Dermis blood vessel endothelial cell (primary cell): Measurements from ENCODE around the gene NEGR1. TPM values are rescaled to one million over a fixed set of nuclear protein-coding genes. Genes with fewer than 3 reads are reported as not detected.

Source experiments
- DNase-seq: peaks from one replicate; pipeline ENCODE4 v3.0.0; 2010
- total RNA-seq: library from RNA; depleted of rRNA; stranded (reverse); fragments of >200 nt; gene quantifications from 2 replicates; pipeline ENCODE4 v1.2.3, GENCODE V29; 2014

The NEGR1 gene
- total RNA-seq, 1 donor from 2014 or later, result under 0.01 TPM

GRCh38 chr1:71850515-71850914, 431.8 kb downstream of the NEGR1 start:
- DNase-seq, result no peak

- DNase-seq, result no peak
Measured at GRCh38 chr1:71843012-71843411, 439.3 kb downstream of the NEGR1 start.

- DNase-seq, result no peak
Measured at GRCh38 chr1:71839876-71840275, 442.5 kb downstream of the NEGR1 start.

GRCh38 chr1:71836904-71837303, 445.4 kb downstream of the NEGR1 start:
- no peak for DNase-seq

GRCh38 chr1:71835442-71835813, 446.9 kb downstream of the NEGR1 start:
- no peak for DNase-seq

GRCh38 chr1:71834601-71835441, 447.5 kb downstream of the NEGR1 start:
- DNase-seq, result peak; percentile 2

- DNase-seq, result no peak
Measured at GRCh38 chr1:71831646-71832045, 450.7 kb downstream of the NEGR1 start.

GRCh38 chr1:71829346-71829745, 453.0 kb downstream of the NEGR1 start:
- DNase-seq, result no peak

- no peak for DNase-seq
Measured at GRCh38 chr1:71828431-71829012, 453.8 kb downstream of the NEGR1 start.

GRCh38 chr1:71823708-71824305, 458.5 kb downstream of the NEGR1 start:
- DNase-seq, result no peak

GRCh38 chr1:71817028-71817427, 465.3 kb downstream of the NEGR1 start:
- no peak for DNase-seq

- no peak for DNase-seq
Measured at GRCh38 chr1:71809085-71809484, 473.3 kb downstream of the NEGR1 start.

GRCh38 chr1:71804140-71804539, 478.2 kb downstream of the NEGR1 start:
- no peak for DNase-seq

GRCh38 chr1:71796006-71796405, 486.3 kb downstream of the NEGR1 start:
- no peak for DNase-seq

- DNase-seq, result no peak
Measured at GRCh38 chr1:71792264-71792663, 490.1 kb downstream of the NEGR1 start.

GRCh38 chr1:71788113-71788512, 494.2 kb downstream of the NEGR1 start:
- DNase-seq, result no peak

GRCh38 chr1:71787699-71788098, 494.6 kb downstream of the NEGR1 start:
- no peak for DNase-seq

GRCh38 chr1:71786218-71786617, 496.1 kb downstream of the NEGR1 start:
- DNase-seq, result no peak

- DNase-seq, result no peak
Measured at GRCh38 chr1:71785450-71785849, 496.9 kb downstream of the NEGR1 start.

GRCh38 chr1:71785000-71785399, 497.3 kb downstream of the NEGR1 start:
- no peak for DNase-seq

- DNase-seq, result no peak
Measured at GRCh38 chr1:71784241-71784640, 498.1 kb downstream of the NEGR1 start.

GRCh38 chr1:71783071-71783470, 499.3 kb downstream of the NEGR1 start:
- DNase-seq, result no peak

- no peak for DNase-seq
Measured at GRCh38 chr1:71781450-71781849, 500.9 kb downstream of the NEGR1 start.

- DNase-seq, result no peak
Measured at GRCh38 chr1:71780681-71781080, 501.7 kb downstream of the NEGR1 start.
